Midbrain (tissue), 1 donor: Measurements from ENCODE around the gene FAM111B.
A peak's percentile ranks its signal among the peaks of the same experiment; 100 is the strongest.
"Not testable (repeated sequence)": the region's sequence is repeated elsewhere in the genome, so short reads cannot be mapped to it uniquely, and the experiment has no call there.

Experiments used
- DNase-seq: peaks from one replicate; lab custom pipeline; 2025; lab: John Stamatoyannopoulos, UW

Gene FAM111B

GRCh38 chr11:59106363-59107336 is at the start of gene FAM111B:
Gene FAM111B, plus strand, starts transcription at chr11:59107237. Its CDS starts 2,389 bp downstream, at chr11:59109626.
- DNase-seq, result peak; percentile 78

GRCh38 chr11:59058120-59059033 is 48.7 kb upstream of the FAM111B start:
- peak; percentile 83 for DNase-seq

GRCh38 chr11:59060096-59060495 is 46.9 kb upstream of the FAM111B start:
- DNase-seq, result not testable (repeated sequence)

- no peak for DNase-seq
Observed at GRCh38 chr11:59062602-59063529, 44.2 kb upstream of the FAM111B start.

GRCh38 chr11:59063996-59064727 is 42.9 kb upstream of the FAM111B start:
- DNase-seq, result not testable (repeated sequence)

- DNase-seq, result no peak
Observed at GRCh38 chr11:59069087-59069486, 38.0 kb upstream of the FAM111B start.

GRCh38 chr11:59076876-59077571 is 30.0 kb upstream of the FAM111B start:
- no peak for DNase-seq

GRCh38 chr11:59078435-59078834 is 28.6 kb upstream of the FAM111B start:
- no peak for DNase-seq

GRCh38 chr11:59079086-59079485 is 28.0 kb upstream of the FAM111B start:
- DNase-seq, result no peak

GRCh38 chr11:59080421-59080820 is 26.6 kb upstream of the FAM111B start:
- DNase-seq, result not testable (repeated sequence)

GRCh38 chr11:59081430-59082020 is 25.5 kb upstream of the FAM111B start:
- not testable (repeated sequence) for DNase-seq

GRCh38 chr11:59086007-59086406 is 21.0 kb upstream of the FAM111B start, which contains the start of gene GLYATL1B:
Gene GLYATL1B, plus strand, starts transcription at chr11:59086307. Its CDS starts 0 bp downstream, at chr11:59086307.
- not testable (repeated sequence) for DNase-seq

GRCh38 chr11:59088162-59088561 is 18.9 kb upstream of the FAM111B start:
- DNase-seq, result no peak

- DNase-seq, result not testable (repeated sequence)
Observed at GRCh38 chr11:59093576-59093975, 13.5 kb upstream of the FAM111B start.

- DNase-seq, result not testable (repeated sequence)
Observed at GRCh38 chr11:59095225-59095624, 11.8 kb upstream of the FAM111B start.

GRCh38 chr11:59095972-59096575 is 11.0 kb upstream of the FAM111B start:
- DNase-seq, result not testable (repeated sequence)

- DNase-seq, result peak; percentile 1
Observed at GRCh38 chr11:59097113-59097708, 9.8 kb upstream of the FAM111B start.

- not testable (repeated sequence) for DNase-seq
Observed at GRCh38 chr11:59097938-59098337, 9.1 kb upstream of the FAM111B start.
